HL-60 (cell line): ENCODE data around the gene C20orf204.

Experiments
- DNase-seq, 2 experiments: peaks; one replicate each; pipeline ENCODE4 v3.0.0-alpha.2; 2010 to 2020; ENCODE audit warnings: low read depth in 1 of 2, low spot score in 1 of 2
- H3K27ac ChIP-seq: fragments of 250-450 bp; sonication (Bioruptor Pico); replicated peaks from 2 replicates; pipeline ENCODE4 v1.5.1; 2020; ENCODE audit warnings: mild to moderate bottlenecking, moderate library complexity
- H3K27me3 ChIP-seq: fragments of 250-450 bp; sonication (Bioruptor Pico); 2 replicates; pipeline ENCODE4 v1.5.1; 2021; ENCODE audit warnings: mild to moderate bottlenecking, moderate library complexity; ENCODE audit not compliant: insufficient read depth, poor library complexity, severe bottlenecking
- H3K4me3 ChIP-seq: replicated peaks from 2 replicates; pipeline ENCODE4 v1.5.1; 2011; ENCODE audit warnings: mild to moderate bottlenecking, control low read depth, low read length; ENCODE audit not compliant: insufficient read depth
- CTCF ChIP-seq: IDR thresholded peaks from one replicate; pipeline ENCODE4 v1.5.1; 2011; ENCODE audit warnings: low read length, control low read depth, inconsistent platforms; ENCODE audit not compliant: insufficient read depth
- GABPA ChIP-seq: IDR thresholded peaks from 2 replicates; pipeline ENCODE4 v1.6.1; 2012; ENCODE audit warnings: low read depth
- POLR2AphosphoS5 ChIP-seq: IDR thresholded peaks from 2 replicates; pipeline ENCODE4 v1.6.1; 2012; ENCODE audit warnings: low read depth
- REST ChIP-seq: IDR thresholded peaks from 2 replicates; pipeline ENCODE4 v1.6.1; 2012; ENCODE audit warnings: low read depth; ENCODE audit not compliant: insufficient replicate concordance
- SPI1 ChIP-seq: IDR thresholded peaks from 2 replicates; pipeline ENCODE4 v1.6.1; 2012; ENCODE audit warnings: low read depth, mild to moderate bottlenecking, borderline replicate concordance

C20orf204 gene

GRCh38 chr20:64075556-64075955, 39.6 kb downstream of the C20orf204 start:
- no peak for DNase-seq
- Histone ChIP-seq H3K27ac (peak overlapping the region; percentile 97), H3K4me3 (no peak overlapping the region), H3K27me3 (no peaks in the 10 kb centered on the region)
- TF ChIP-seq REST: no peak

GRCh38 chr20:64076061-64076997, 40.3 kb downstream of the C20orf204 start:
- Histone ChIP-seq H3K27ac (peak overlapping the region; percentile 97), H3K27me3 (no peaks in the 10 kb centered on the region), H3K4me3 (peak overlapping the region; percentile 83)
- DNase-seq: no peak
- TF ChIP-seq REST (no peak), CTCF (no peak), POLR2AphosphoS5 (no peak; the same call in 1 of the 2 replicates), GABPA (no peak), SPI1 (no peak)

GRCh38 chr20:64077094-64077493, 41.1 kb downstream of the C20orf204 start:
- H3K4me3 ChIP-seq: peak overlapping the region; percentile 83
- peak overlapping the region; percentile 97 for H3K27ac ChIP-seq
- TF ChIP-seq GABPA: peak; percentile 67
- TF ChIP-seq REST: no peak
- peak; percentile 98 for TF ChIP-seq SPI1
- TF ChIP-seq CTCF: no peak
- peak; percentile 30 for TF ChIP-seq POLR2AphosphoS5
- DNase-seq: peak; percentile 79 to 94
- no peaks in the 10 kb centered on the region for H3K27me3 ChIP-seq
